DOHH2 (cell line): Measurements from ENCODE around the gene OTOF.

Experiments used
- H3F3A ChIP-seq: fragments of 200-600 bp; sonication (generic), shearing (Covaris generic); 2 replicates; pipeline ENCODE4 v1.6.0; 2016; ENCODE audit warnings: antibody characterized with exemption, mild to moderate bottlenecking; ENCODE audit not compliant: control insufficient read depth, insufficient read depth
- H3K27ac ChIP-seq: fragments of 200-600 bp; sonication (generic); 2 replicates; pipeline ENCODE4 v1.5.1; 2014; ENCODE audit warnings: low read depth, mild to moderate bottlenecking, low read length, moderate library complexity
- H3K27me3 ChIP-seq: fragments of 200-600 bp; sonication (generic); 2 replicates; pipeline ENCODE4 v1.6.1; 2014; ENCODE audit warnings: mild to moderate bottlenecking, low read length, mixed read lengths; ENCODE audit not compliant: control insufficient read depth
- H3K36me3 ChIP-seq: fragments of 200-600 bp; sonication (generic); 2 replicates; pipeline ENCODE4 v1.6.1; 2014; ENCODE audit warnings: mild to moderate bottlenecking, low read length, moderate library complexity, mixed read lengths; ENCODE audit not compliant: control insufficient read depth
- H3K4me1 ChIP-seq: fragments of 200-600 bp; sonication (generic); 2 replicates; pipeline ENCODE4 v1.6.1; 2014; ENCODE audit warnings: mild to moderate bottlenecking, low read length, mixed read lengths; ENCODE audit not compliant: control insufficient read depth
- H3K4me2 ChIP-seq: fragments of 200-600 bp; sonication (generic); 2 replicates; pipeline ENCODE4 v1.6.0; 2014; ENCODE audit warnings: mild to moderate bottlenecking, low read length, moderate library complexity
- H3K4me3 ChIP-seq: fragments of 200-600 bp; sonication (generic); 2 replicates; pipeline ENCODE4 v1.5.1; 2014; ENCODE audit warnings: mild to moderate bottlenecking, low read length, mixed read lengths
- H3K79me2 ChIP-seq: fragments of 200-600 bp; sonication (generic); 2 replicates; pipeline ENCODE4 v1.6.1; 2014; ENCODE audit warnings: mild to moderate bottlenecking, low read length, mixed read lengths; ENCODE audit not compliant: control insufficient read depth
- H3K9me2 ChIP-seq: fragments of 200-600 bp; sonication (generic); replicated peaks from 2 replicates; pipeline ENCODE4 v1.6.1; 2014; ENCODE audit warnings: mild to moderate bottlenecking, low read length, mixed read lengths; ENCODE audit not compliant: control insufficient read depth
- H3K9me3 ChIP-seq: fragments of 200-600 bp; sonication (generic); 2 replicates; pipeline ENCODE4 v1.6.1; 2014; ENCODE audit warnings: antibody characterized with exemption, low read length, mixed read lengths; ENCODE audit not compliant: control insufficient read depth, insufficient read depth
- H4K20me1 ChIP-seq: fragments of 200-600 bp; sonication (generic); 2 replicates; pipeline ENCODE4 v1.6.0; 2014; ENCODE audit warnings: low read depth, mild to moderate bottlenecking, antibody characterized with exemption, low read length, moderate library complexity; ENCODE audit not compliant: control insufficient read depth, insufficient read depth
- EZH2phosphoT487 ChIP-seq: fragments of 200-600 bp; sonication (generic); IDR thresholded peaks from 2 replicates; pipeline ENCODE4 v1.6.1; 2017; ENCODE audit warnings: borderline replicate concordance, mild to moderate bottlenecking, antibody characterized with exemption, low read length, moderate library complexity, mixed read lengths
- TF ChIP-seq, protein P1 (sequence below): fragments of 200-600 bp; sonication (generic); IDR thresholded peaks from one replicate; pipeline ENCODE4 v1.5.1; 2014; ENCODE audit warnings: antibody characterized with exemption, mild to moderate bottlenecking, low read depth, low read length; ENCODE audit not compliant: poor library complexity, severe bottlenecking

OTOF gene

GRCh38 chr2:26461601-26462023, 16.3 kb downstream of the OTOF start:
- H3K4me1 ChIP-seq = no peaks in the 10 kb centered on the region
- H3K4me2 ChIP-seq = no peak overlapping the region
- H3K9me3 ChIP-seq = no peaks in the 10 kb centered on the region
- H3K27ac ChIP-seq = no peak overlapping the region
- H3K79me2 ChIP-seq = no peaks in the 10 kb centered on the region
- no peaks in the 10 kb centered on the region for H3K9me2 ChIP-seq
- TF ChIP-seq, protein P1, sequence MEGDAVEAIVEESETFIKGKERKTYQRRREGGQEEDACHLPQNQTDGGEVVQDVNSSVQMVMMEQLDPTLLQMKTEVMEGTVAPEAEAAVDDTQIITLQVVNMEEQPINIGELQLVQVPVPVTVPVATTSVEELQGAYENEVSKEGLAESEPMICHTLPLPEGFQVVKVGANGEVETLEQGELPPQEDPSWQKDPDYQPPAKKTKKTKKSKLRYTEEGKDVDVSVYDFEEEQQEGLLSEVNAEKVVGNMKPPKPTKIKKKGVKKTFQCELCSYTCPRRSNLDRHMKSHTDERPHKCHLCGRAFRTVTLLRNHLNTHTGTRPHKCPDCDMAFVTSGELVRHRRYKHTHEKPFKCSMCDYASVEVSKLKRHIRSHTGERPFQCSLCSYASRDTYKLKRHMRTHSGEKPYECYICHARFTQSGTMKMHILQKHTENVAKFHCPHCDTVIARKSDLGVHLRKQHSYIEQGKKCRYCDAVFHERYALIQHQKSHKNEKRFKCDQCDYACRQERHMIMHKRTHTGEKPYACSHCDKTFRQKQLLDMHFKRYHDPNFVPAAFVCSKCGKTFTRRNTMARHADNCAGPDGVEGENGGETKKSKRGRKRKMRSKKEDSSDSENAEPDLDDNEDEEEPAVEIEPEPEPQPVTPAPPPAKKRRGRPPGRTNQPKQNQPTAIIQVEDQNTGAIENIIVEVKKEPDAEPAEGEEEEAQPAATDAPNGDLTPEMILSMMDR = no peak
- no peak for TF ChIP-seq EZH2phosphoT487
- no peak overlapping the region for H3K4me3 ChIP-seq
- H3K27me3 ChIP-seq = no peaks in the 10 kb centered on the region
- H3K36me3 ChIP-seq = no peaks in the 10 kb centered on the region
- H3F3A ChIP-seq = no peaks in the 10 kb centered on the region
- H4K20me1 ChIP-seq = no peaks in the 10 kb centered on the region

DNA sequence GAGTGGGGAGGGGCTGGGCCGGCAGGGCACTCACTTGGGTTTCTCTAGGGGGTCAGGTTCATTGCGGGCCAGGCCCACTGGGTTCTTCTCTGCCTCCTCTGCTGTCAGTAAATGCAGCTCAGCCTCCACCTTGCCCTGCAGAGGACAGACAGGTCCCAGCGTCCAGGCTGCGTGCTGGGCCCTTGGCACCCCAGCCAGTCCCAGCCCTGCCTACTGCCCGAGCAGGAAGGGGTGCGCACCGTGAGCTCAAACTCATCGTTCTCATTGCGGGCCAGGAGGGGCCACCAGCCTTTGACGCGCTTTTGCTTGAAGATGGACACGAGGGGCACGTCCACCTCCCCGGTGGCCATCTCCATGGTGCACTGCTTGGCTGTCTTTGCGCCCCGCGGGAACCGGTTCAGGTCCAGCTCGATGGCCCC, 17.3 kb downstream of the OTOF start:
- Histone ChIP-seq H3F3A (no peaks in the 10 kb centered on the region), H3K27ac (no peak overlapping the region), H3K4me3 (no peak overlapping the region), H3K9me2 (no peaks in the 10 kb centered on the region), H3K4me1 (no peaks in the 10 kb centered on the region), H3K4me2 (no peak overlapping the region), H3K79me2 (no peaks in the 10 kb centered on the region), H3K36me3 (no peaks in the 10 kb centered on the region), H3K9me3 (no peaks in the 10 kb centered on the region), H3K27me3 (no peaks in the 10 kb centered on the region), H4K20me1 (no peaks in the 10 kb centered on the region)
- TF ChIP-seq EZH2phosphoT487 = no peak
- TF ChIP-seq, protein P1 = no peak

DNA sequence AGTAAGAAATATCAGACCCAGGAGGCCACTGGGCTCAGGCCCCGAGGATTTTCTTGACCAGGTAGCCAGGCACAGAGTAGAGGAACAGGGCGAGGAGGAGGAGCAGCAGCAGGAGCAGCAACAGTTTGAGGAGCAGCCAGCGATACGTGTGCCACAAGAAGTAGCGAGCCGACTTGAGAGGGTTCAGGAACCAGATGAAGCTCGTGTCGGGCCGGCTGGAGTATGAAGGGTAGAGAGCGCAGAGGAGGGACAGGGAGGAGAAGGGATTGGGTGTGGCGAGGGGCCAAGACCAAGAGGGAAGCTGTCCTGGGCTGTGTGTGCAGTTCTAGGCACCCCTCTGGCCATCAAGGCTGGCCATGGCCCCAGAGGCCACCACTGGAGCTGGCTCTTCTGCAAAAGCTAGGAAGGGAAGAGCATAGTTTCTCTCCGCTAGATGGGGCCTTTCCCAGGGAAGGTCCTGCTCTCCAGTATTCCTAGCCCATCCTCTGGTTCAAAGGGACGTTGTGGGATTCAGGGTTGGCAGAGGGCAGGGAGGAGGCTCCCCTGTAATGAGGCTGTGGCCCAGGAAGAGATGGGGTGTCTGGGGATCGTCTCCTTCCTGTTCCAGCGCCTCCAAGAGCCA, 17.8 kb downstream of the OTOF start:
- Histone ChIP-seq H3K9me2 (no peaks in the 10 kb centered on the region), H3K4me1 (no peaks in the 10 kb centered on the region), H3K9me3 (no peaks in the 10 kb centered on the region), H3F3A (no peaks in the 10 kb centered on the region), H3K4me3 (no peak overlapping the region), H3K27me3 (no peaks in the 10 kb centered on the region), H4K20me1 (no peaks in the 10 kb centered on the region), H3K36me3 (no peaks in the 10 kb centered on the region), H3K4me2 (no peak overlapping the region), H3K79me2 (no peaks in the 10 kb centered on the region), H3K27ac (no peak overlapping the region)
- TF ChIP-seq, protein P1 = no peak
- no peak for TF ChIP-seq EZH2phosphoT487
